HepG2 (cell line): Measurements from ENCODE around the gene SEC31A. TPM values are rescaled to one million over a fixed set of nuclear protein-coding genes. Genes with fewer than 3 reads are reported as not detected.

Experiments used
- FOXJ3 ChIP-seq: sonication (generic); formaldehyde crosslinking; IDR thresholded peaks from 2 replicates; pipeline ENCODE4 v1.4.0; 2020; ENCODE audit warnings: missing genetic modification reagents, mild to moderate bottlenecking, borderline replicate concordance
- HNRNPK ChIP-seq: fragments of 200-400 bp; formaldehyde crosslinking; IDR thresholded peaks from 2 replicates; pipeline ENCODE4 v1.6.1; 2018; ENCODE audit warnings: low read length, low read depth, moderate library complexity, mild to moderate bottlenecking; ENCODE audit not compliant: poor library complexity, severe bottlenecking
- HOXA7 ChIP-seq: sonication (generic); formaldehyde crosslinking; IDR thresholded peaks from 2 replicates; pipeline ENCODE4 v1.8.1; 2022; ENCODE audit warnings: mild to moderate bottlenecking, missing genetic modification reagents, moderate library complexity
- IRX3 ChIP-seq: sonication (generic); formaldehyde crosslinking; IDR thresholded peaks from 2 replicates; pipeline ENCODE4 v1.8.1; 2023; ENCODE audit warnings: mild to moderate bottlenecking, low read depth, missing genetic modification reagents, borderline replicate concordance
- MAZ ChIP-seq, 2 experiments: sonication (generic) in 1 of 2; formaldehyde crosslinking in 1 of 2; IDR thresholded peaks; 2 replicates each; pipeline versions ENCODE4 v1.5.0 to v1.6.1; 2012 to 2020; ENCODE audit warnings: low read depth in 2 of 2, mild to moderate bottlenecking in 2 of 2, borderline replicate concordance in 1 of 2, improper control_type of control experiment in 1 of 2, low read length in 1 of 2, missing genetic modification reagents in 1 of 2, moderate library complexity in 1 of 2
- RAD51 ChIP-seq: fragments of 450-650 bp; IDR thresholded peaks from 2 replicates; pipeline ENCODE4 v1.6.1; 2016; ENCODE audit warnings: borderline replicate concordance
- XRCC5 ChIP-seq: fragments of 200-400 bp; formaldehyde crosslinking; optimal IDR thresholded peaks from 2 replicates; pipeline ENCODE3; 2017; ENCODE audit warnings: mild to moderate bottlenecking, low read length
- ZNF121 ChIP-seq: sonication (generic); formaldehyde crosslinking; IDR thresholded peaks from 2 replicates; pipeline ENCODE4 v1.5.0; 2020; ENCODE audit warnings: mild to moderate bottlenecking, missing genetic modification reagents
- ZNF251 ChIP-seq: sonication (generic); formaldehyde crosslinking; IDR thresholded peaks from 2 replicates; pipeline ENCODE4 v1.9.0; 2021; ENCODE audit warnings: mild to moderate bottlenecking, missing genetic modification reagents
- ZNF468 ChIP-seq: sonication (generic); formaldehyde crosslinking; IDR thresholded peaks from 2 replicates; pipeline ENCODE4 v1.8.0; 2022; ENCODE audit warnings: mild to moderate bottlenecking, moderate library complexity, missing genetic modification reagents
- ZNF737 ChIP-seq: sonication (generic); formaldehyde crosslinking; IDR thresholded peaks from 2 replicates; pipeline ENCODE4 v1.5.0; 2020; ENCODE audit warnings: missing genetic modification reagents, mild to moderate bottlenecking, borderline replicate concordance
- polyA plus RNA-seq, 8 experiments: library from polyadenylated mRNA; depleted of rRNA in 3 of 8; stranded (reverse) in 7 of 8; unstranded in 1 of 8; fragments of >200 nt; fragmentation: Illumina TruSeq in 4 of 8; extraction: Trizol in 4 of 8; gene quantifications; 2 replicates each; pipeline versions ENCODE4 v1.2.1 to v1.2.3, GENCODE V29; 2011 to 2016; ENCODE audit warnings: low read depth in 4 of 8, missing spikeins in 1 of 8, mixed read lengths in 1 of 8; ENCODE audit not compliant: insufficient read depth in 1 of 8
- total RNA-seq, 5 experiments: library from RNA; depleted of rRNA; stranded (reverse); fragments of >200 nt; fragmentation: Illumina TruSeq; extraction: Trizol; gene quantifications; 2 replicates each; pipeline ENCODE4 v1.2.3, GENCODE V29; 2016; ENCODE audit warnings: low read depth in 1 of 5
- TF ChIP-seq, protein P1 (sequence below): sonication (generic); formaldehyde crosslinking; IDR thresholded peaks from 2 replicates; pipeline ENCODE4 v1.8.0; 2022; ENCODE audit warnings: missing genetic modification reagents, mild to moderate bottlenecking, moderate library complexity, borderline replicate concordance
- TF ChIP-seq, protein P2 (sequence below): sonication (generic); formaldehyde crosslinking; IDR thresholded peaks from 2 replicates; pipeline ENCODE4 v1.8.0; 2022; ENCODE audit warnings: mild to moderate bottlenecking, missing genetic modification reagents, moderate library complexity
- TF ChIP-seq, protein P3 (sequence below), 2 experiments: sonication (generic) in 1 of 2; formaldehyde crosslinking in 1 of 2; IDR thresholded peaks; 2 replicates each; pipeline versions ENCODE4 v1.5.1 to v1.6.1; 2011 to 2020; ENCODE audit warnings: borderline replicate concordance in 1 of 2, low read depth in 1 of 2, low read length in 1 of 2, mild to moderate bottlenecking in 1 of 2, missing genetic modification reagents in 1 of 2, moderate library complexity in 1 of 2
- TF ChIP-seq, protein P4 (sequence below): sonication (generic); formaldehyde crosslinking; IDR thresholded peaks from 2 replicates; pipeline ENCODE4 v1.4.0; 2020; ENCODE audit warnings: missing genetic modification reagents, borderline replicate concordance
- TF ChIP-seq, protein P5 (sequence below): sonication (generic); formaldehyde crosslinking; IDR thresholded peaks from 2 replicates; pipeline ENCODE4 v1.4.0; 2020; ENCODE audit warnings: missing genetic modification reagents

The SEC31A gene
- total and polyA plus RNA-seq, 2 of the 13 experiments (the other 11 are each of a cell fraction or from before 2014, with no cell fraction given) = 231 to 435 TPM

DNA sequence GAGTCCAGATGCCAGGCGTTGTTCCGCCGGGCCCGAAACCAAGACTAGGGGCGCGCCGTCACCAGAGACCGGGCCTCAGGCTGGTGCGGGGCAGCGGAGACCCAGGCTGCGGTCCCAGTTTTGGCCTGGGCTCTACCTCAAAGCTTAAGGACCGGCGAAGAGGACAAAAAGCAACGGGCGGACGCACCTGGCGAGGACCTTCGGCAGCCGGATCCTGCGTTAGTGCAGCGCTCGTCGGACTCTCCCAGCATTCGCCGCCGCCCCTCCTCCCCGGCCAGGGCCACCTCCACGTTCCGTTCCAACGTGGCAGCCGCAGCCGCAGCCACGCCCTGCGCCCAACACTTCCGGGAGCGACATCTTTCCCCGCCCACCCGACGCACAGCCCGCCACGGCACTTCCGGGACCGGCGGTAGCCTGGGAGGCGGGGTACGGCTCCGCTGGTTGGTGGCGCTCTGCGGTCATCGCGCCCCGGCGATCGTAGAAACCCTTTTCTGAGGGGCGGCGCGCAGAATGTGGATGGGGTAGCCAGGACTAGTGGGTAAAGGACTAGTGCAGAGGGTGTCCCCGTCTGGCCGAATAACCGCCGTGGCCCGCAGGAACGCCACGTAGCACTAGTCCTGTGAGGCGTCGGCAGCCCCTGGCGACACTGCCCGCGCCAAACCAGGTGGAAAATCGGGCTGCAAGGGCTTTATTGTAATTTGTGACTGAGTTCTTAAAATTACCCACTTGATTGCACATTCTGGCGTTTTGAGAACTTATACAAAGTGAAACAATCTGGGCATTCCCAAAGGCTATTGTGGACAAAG, at the start of gene SEC31A (continued):
- TF ChIP-seq, protein P1, sequence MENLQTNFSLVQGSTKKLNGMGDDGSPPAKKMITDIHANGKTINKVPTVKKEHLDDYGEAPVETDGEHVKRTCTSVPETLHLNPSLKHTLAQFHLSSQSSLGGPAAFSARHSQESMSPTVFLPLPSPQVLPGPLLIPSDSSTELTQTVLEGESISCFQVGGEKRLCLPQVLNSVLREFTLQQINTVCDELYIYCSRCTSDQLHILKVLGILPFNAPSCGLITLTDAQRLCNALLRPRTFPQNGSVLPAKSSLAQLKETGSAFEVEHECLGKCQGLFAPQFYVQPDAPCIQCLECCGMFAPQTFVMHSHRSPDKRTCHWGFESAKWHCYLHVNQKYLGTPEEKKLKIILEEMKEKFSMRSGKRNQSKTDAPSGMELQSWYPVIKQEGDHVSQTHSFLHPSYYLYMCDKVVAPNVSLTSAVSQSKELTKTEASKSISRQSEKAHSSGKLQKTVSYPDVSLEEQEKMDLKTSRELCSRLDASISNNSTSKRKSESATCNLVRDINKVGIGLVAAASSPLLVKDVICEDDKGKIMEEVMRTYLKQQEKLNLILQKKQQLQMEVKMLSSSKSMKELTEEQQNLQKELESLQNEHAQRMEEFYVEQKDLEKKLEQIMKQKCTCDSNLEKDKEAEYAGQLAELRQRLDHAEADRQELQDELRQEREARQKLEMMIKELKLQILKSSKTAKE (CRISPR knock-in tag) = no peak
- peak; percentile 67 for TF ChIP-seq ZNF121 (CRISPR knock-in tag)
- TF ChIP-seq ZNF737 (CRISPR knock-in tag) = 0 out of 2 replicates have a peak, but pooled peaks have one; percentile 89
- TF ChIP-seq, protein P2, sequence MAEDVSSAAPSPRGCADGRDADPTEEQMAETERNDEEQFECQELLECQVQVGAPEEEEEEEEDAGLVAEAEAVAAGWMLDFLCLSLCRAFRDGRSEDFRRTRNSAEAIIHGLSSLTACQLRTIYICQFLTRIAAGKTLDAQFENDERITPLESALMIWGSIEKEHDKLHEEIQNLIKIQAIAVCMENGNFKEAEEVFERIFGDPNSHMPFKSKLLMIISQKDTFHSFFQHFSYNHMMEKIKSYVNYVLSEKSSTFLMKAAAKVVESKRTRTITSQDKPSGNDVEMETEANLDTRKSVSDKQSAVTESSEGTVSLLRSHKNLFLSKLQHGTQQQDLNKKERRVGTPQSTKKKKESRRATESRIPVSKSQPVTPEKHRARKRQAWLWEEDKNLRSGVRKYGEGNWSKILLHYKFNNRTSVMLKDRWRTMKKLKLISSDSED = no peak
- TF ChIP-seq HNRNPK = peak; percentile 37
- no peak for TF ChIP-seq ZNF251 (CRISPR knock-in tag)
- no peak for TF ChIP-seq HOXA7 (CRISPR knock-in tag)
- TF ChIP-seq ZNF468 (CRISPR knock-in tag) = no peak
- TF ChIP-seq, protein P3, sequence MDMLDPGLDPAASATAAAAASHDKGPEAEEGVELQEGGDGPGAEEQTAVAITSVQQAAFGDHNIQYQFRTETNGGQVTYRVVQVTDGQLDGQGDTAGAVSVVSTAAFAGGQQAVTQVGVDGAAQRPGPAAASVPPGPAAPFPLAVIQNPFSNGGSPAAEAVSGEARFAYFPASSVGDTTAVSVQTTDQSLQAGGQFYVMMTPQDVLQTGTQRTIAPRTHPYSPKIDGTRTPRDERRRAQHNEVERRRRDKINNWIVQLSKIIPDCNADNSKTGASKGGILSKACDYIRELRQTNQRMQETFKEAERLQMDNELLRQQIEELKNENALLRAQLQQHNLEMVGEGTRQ (IDR thresholded peaks at IDR 0.05; ENCODE audit: low read depth, low read length) = no peak
- TF ChIP-seq, protein P3 (CRISPR knock-in tag; IDR thresholded peaks at IDR 0.05; ENCODE audit: borderline replicate concordance) = no peak; the same call in 1 of the 2 replicates
- TF ChIP-seq MAZ (IDR thresholded peaks at IDR 0.05; ENCODE audit: borderline replicate concordance, low read depth, low read length) = peak; percentile 62; the same call in 1 of the 2 replicates
- TF ChIP-seq MAZ (CRISPR knock-in tag; IDR thresholded peaks at IDR 0.05; ENCODE audit: low read depth) = peak; percentile 73
- TF ChIP-seq IRX3 = peak; percentile 90
- TF ChIP-seq, protein P4, sequence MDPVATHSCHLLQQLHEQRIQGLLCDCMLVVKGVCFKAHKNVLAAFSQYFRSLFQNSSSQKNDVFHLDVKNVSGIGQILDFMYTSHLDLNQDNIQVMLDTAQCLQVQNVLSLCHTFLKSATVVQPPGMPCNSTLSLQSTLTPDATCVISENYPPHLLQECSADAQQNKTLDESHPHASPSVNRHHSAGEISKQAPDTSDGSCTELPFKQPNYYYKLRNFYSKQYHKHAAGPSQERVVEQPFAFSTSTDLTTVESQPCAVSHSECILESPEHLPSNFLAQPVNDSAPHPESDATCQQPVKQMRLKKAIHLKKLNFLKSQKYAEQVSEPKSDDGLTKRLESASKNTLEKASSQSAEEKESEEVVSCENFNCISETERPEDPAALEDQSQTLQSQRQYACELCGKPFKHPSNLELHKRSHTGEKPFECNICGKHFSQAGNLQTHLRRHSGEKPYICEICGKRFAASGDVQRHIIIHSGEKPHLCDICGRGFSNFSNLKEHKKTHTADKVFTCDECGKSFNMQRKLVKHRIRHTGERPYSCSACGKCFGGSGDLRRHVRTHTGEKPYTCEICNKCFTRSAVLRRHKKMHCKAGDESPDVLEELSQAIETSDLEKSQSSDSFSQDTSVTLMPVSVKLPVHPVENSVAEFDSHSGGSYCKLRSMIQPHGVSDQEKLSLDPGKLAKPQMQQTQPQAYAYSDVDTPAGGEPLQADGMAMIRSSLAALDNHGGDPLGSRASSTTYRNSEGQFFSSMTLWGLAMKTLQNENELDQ (CRISPR knock-in tag) = peak; percentile 8; the same call in 1 of the 2 replicates
- peak; percentile 61; the same call in 1 of the 2 replicates for TF ChIP-seq FOXJ3
- peak; percentile 90 for TF ChIP-seq XRCC5
- no peak for TF ChIP-seq RAD51
- TF ChIP-seq, protein P5, sequence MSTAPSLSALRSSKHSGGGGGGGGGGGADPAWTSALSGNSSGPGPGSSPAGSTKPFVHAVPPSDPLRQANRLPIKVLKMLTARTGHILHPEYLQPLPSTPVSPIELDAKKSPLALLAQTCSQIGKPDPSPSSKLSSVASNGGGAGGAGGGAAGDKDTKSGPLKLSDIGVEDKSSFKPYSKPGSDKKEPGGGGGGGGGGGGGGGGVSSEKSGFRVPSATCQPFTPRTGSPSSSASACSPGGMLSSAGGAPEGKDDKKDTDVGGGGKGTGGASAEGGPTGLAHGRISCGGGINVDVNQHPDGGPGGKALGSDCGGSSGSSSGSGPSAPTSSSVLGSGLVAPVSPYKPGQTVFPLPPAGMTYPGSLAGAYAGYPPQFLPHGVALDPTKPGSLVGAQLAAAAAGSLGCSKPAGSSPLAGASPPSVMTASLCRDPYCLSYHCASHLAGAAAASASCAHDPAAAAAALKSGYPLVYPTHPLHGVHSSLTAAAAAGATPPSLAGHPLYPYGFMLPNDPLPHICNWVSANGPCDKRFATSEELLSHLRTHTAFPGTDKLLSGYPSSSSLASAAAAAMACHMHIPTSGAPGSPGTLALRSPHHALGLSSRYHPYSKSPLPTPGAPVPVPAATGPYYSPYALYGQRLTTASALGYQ (CRISPR knock-in tag) = no peak
